Thyroid gland (tissue), 4 donors: ENCODE results near the gene OASL. TPM values are rescaled to one million over a fixed set of nuclear protein-coding genes. Genes with fewer than 3 reads are reported as not detected.

Experiments
- DNase-seq, 2 donors: peaks; one replicate each; pipeline ENCODE4 v3.0.0-alpha.2; 2019
- H3K27ac ChIP-seq, 3 donors: fragments of 200-600 bp; sonication (generic); 1 replicate in 2 of 3; 2 replicates in 1 of 3; pipeline ENCODE4 v1.5.1; 2016 to 2019; ENCODE audit warnings: mild to moderate bottlenecking in 1 of 3, moderate library complexity in 1 of 3
- H3K27me3 ChIP-seq: fragments of 200-600 bp; sonication (generic); one replicate; pipeline ENCODE4 v1.5.1; 2019
- H3K36me3 ChIP-seq, 2 donors: fragments of 200-600 bp; sonication (generic); one replicate each; pipeline ENCODE4 v1.5.1; 2016 to 2019
- H3K4me1 ChIP-seq, 2 donors: fragments of 200-600 bp; sonication (generic); one replicate each; pipeline ENCODE4 v1.5.1; 2017 to 2019
- H3K4me3 ChIP-seq, 3 donors: fragments of 200-600 bp; sonication (generic); replicated peaks in 1 of 3; 1 replicate in 2 of 3; 2 replicates in 1 of 3; pipeline ENCODE4 v1.5.1; 2016; ENCODE audit warnings: mild to moderate bottlenecking in 1 of 3
- H3K9me3 ChIP-seq: fragments of 200-600 bp; sonication (generic); one replicate; pipeline ENCODE4 v1.5.1; 2017
- POLR2A ChIP-seq, 2 donors: fragments of 450-650 bp; IDR thresholded peaks; one replicate each; pipeline ENCODE4 v1.6.1; 2017; ENCODE audit warnings: antibody characterized with exemption in 2 of 2, mild to moderate bottlenecking in 2 of 2, moderate library complexity in 1 of 2
- WGBS, 2 donors: methylation state at CpG; one replicate each; pipeline ENCODE4 v1.1.5; 2017; 5-methylcytosine and 5-hydroxymethylcytosine counted together
- intact Hi-C: fragments of 100-400 bp; cut with DNase I; formaldehyde crosslinking; loops from one replicate; pipeline ENCODE4 v1.15.1; 2023
- total RNA-seq, 4 donors: library from RNA; depleted of rRNA; stranded (reverse); fragments of >200 nt; gene quantifications; one replicate each; pipeline ENCODE4 v1.2.3, GENCODE V29; 2016
- TF ChIP-seq, protein P1 (sequence below), 6 experiments: fragments of 200-600 bp in 3 of 6; fragments of 450-650 bp in 3 of 6; sonication (generic) in 3 of 6; IDR thresholded peaks; one replicate each; pipeline ENCODE4 v1.5.1; 2016 to 2019; ENCODE audit warnings: antibody characterized with exemption in 6 of 6, mild to moderate bottlenecking in 2 of 6, inconsistent platforms in 1 of 6, moderate library complexity in 1 of 6

OASL gene
- total RNA-seq, 4 donors from 2014 or later = 0.20 to 1.4 (median 0.49) TPM

GRCh38 chr12:121026274-121027045, 12.6 kb downstream of the OASL start:
- intact Hi-C loops = no loop called here
- H3K4me3 ChIP-seq = no peak overlapping the region
- H3K27ac ChIP-seq = no peak overlapping the region
- WGBS, 2 donors = 88 to 91% methylated on average over 10 of the region's 10 CpGs
- no peaks in the 10 kb centered on the region for H3K27me3 ChIP-seq
- no peaks in the 10 kb centered on the region for H3K9me3 ChIP-seq
- no peaks in the 10 kb centered on the region for H3K4me1 ChIP-seq
- H3K36me3 ChIP-seq = no peaks in the 10 kb centered on the region
- DNase-seq = no peak
- TF ChIP-seq POLR2A (IDR thresholded peaks at IDR 0.05) = no peak
- TF ChIP-seq, protein P1, sequence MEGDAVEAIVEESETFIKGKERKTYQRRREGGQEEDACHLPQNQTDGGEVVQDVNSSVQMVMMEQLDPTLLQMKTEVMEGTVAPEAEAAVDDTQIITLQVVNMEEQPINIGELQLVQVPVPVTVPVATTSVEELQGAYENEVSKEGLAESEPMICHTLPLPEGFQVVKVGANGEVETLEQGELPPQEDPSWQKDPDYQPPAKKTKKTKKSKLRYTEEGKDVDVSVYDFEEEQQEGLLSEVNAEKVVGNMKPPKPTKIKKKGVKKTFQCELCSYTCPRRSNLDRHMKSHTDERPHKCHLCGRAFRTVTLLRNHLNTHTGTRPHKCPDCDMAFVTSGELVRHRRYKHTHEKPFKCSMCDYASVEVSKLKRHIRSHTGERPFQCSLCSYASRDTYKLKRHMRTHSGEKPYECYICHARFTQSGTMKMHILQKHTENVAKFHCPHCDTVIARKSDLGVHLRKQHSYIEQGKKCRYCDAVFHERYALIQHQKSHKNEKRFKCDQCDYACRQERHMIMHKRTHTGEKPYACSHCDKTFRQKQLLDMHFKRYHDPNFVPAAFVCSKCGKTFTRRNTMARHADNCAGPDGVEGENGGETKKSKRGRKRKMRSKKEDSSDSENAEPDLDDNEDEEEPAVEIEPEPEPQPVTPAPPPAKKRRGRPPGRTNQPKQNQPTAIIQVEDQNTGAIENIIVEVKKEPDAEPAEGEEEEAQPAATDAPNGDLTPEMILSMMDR (IDR thresholded peaks at IDR 0.05) = no peak

- TF ChIP-seq, protein P1 (IDR thresholded peaks at IDR 0.05) = no peak
- no peak for TF ChIP-seq POLR2A (IDR thresholded peaks at IDR 0.05)
- Histone ChIP-seq H3K36me3 (no peaks in the 10 kb centered on the region), H3K27ac (no peak overlapping the region), H3K27me3 (no peaks in the 10 kb centered on the region), H3K4me3 (no peak overlapping the region), H3K4me1 (no peaks in the 10 kb centered on the region), H3K9me3 (no peaks in the 10 kb centered on the region)
- DNase-seq = no peak
- intact Hi-C loops = no loop called here
- 89 to 91% methylated on average over 11 of the region's 11 CpGs for WGBS, 2 donors
Observed at GRCh38 chr12:121025442-121026226, 13.4 kb downstream of the OASL start.

DNA sequence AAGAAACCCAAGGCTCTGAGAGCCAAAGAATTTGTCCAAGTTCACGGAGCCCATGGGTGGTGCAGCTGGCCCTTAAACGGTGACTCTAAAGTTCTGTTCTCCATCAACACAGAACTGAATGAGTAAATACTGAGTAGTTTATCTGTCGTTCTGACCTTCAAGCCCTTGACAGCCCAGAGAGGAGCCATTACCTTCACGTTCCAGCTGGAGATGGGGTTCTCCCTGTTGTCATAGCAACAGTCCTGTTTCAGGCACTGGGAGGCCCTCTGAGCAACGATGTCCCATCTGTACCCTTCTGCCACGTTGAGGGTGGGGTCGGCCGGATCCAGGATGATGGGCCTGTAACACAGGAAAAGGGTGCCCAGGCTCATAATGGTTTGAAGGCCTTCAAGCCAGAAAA, 15.2 kb downstream of the OASL start:
- Histone ChIP-seq H3K4me1 (no peaks in the 10 kb centered on the region), H3K27me3 (no peaks in the 10 kb centered on the region), H3K27ac (no peak overlapping the region), H3K36me3 (no peaks in the 10 kb centered on the region), H3K9me3 (no peaks in the 10 kb centered on the region), H3K4me3 (no peak overlapping the region)
- 69 to 75% methylated on average over 8 of the region's 8 CpGs for whole genome bisulfite sequencing, 2 donors
- no peak for TF ChIP-seq POLR2A (IDR thresholded peaks at IDR 0.05)
- TF ChIP-seq, protein P1 (IDR thresholded peaks at IDR 0.05) = no peak
- intact Hi-C loops = no loop called here
- no peak for DNase-seq

DNA sequence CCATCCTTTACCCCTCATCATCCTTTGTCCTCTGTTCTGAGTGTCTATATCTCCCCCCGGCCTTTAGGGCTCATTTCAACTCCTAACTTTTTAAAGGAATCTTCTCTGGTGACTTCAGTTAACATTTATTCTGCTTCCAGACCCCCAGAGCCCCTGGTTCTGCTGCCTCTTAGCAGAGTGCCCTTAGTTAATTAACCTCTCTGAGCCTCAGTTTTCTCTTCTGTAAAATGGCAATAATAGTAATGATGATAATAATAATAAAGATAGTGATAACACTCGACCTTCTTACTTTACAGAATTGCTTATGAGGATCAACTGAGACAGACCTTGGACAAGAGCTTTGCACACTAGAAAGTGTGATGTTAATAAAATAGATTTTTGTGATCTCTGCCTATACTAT, 16.3 kb downstream of the OASL start:
- H3K36me3 ChIP-seq = no peaks in the 10 kb centered on the region
- DNase-seq = no peak
- no peaks in the 10 kb centered on the region for H3K27me3 ChIP-seq
- no peak overlapping the region for H3K4me3 ChIP-seq
- TF ChIP-seq, protein P1 (IDR thresholded peaks at IDR 0.05) = no peak
- TF ChIP-seq POLR2A (IDR thresholded peaks at IDR 0.05) = no peak
- intact Hi-C loops = no loop called here
- WGBS, 2 donors = 71 to 74% methylated on average over 2 of the region's 2 CpGs
- no peak overlapping the region for H3K27ac ChIP-seq
- no peaks in the 10 kb centered on the region for H3K9me3 ChIP-seq
- no peaks in the 10 kb centered on the region for H3K4me1 ChIP-seq

- intact Hi-C loops = no loop called here
- no peak for TF ChIP-seq POLR2A (IDR thresholded peaks at IDR 0.05)
- TF ChIP-seq, protein P1 (IDR thresholded peaks at IDR 0.05) = no peak
- Histone ChIP-seq H3K4me3 (no peak overlapping the region), H3K4me1 (no peaks in the 10 kb centered on the region), H3K27ac (no peak overlapping the region), H3K36me3 (no peaks in the 10 kb centered on the region), H3K9me3 (no peaks in the 10 kb centered on the region), H3K27me3 (no peaks in the 10 kb centered on the region)
- no peak for DNase-seq
- whole genome bisulfite sequencing, 2 donors = 91 to 96% methylated on average over 6 of the region's 6 CpGs
Observed at GRCh38 chr12:121021754-121022153, 17.3 kb downstream of the OASL start.
